Hepatocyte (in vitro differentiated cells): ENCODE measurements around the gene CAMK2G.

Experiments used
- CTCF ChIP-seq: fragments of 200-600 bp; sonication (generic); IDR thresholded peaks from 2 replicates; pipeline ENCODE4 v1.5.1; 2016; ENCODE audit warnings: antibody characterized with exemption, mild to moderate bottlenecking; ENCODE audit not compliant: poor library complexity
- EZH2 ChIP-seq: fragments of 200-600 bp; sonication (generic); IDR thresholded peaks from 2 replicates; pipeline ENCODE4 v1.6.1; 2016; ENCODE audit warnings: antibody characterized with exemption, mild to moderate bottlenecking, borderline replicate concordance
- EZH2phosphoT487 ChIP-seq: fragments of 200-600 bp; sonication (generic); IDR thresholded peaks from one replicate; pipeline ENCODE4 v1.6.1; 2018; ENCODE audit warnings: antibody characterized with exemption, mild to moderate bottlenecking, low read depth, moderate library complexity; ENCODE audit not compliant: unreplicated experiment, severe bottlenecking

- no peak for TF ChIP-seq CTCF
- no peak for TF ChIP-seq EZH2
- no peak for TF ChIP-seq EZH2phosphoT487
These were observed 70.6 kb downstream of the CAMK2G start for GRCh38 chr10:73803680-73804286.
